Calu3 (cell line): ENCODE results near the gene MOSPD3. TPM values are rescaled to one million over a fixed set of nuclear protein-coding genes. Genes with fewer than 3 reads are reported as not detected.

Experiments
- BruUV-seq: library from RNA; stranded (reverse); fragments of 400-500 nt; replicated peaks from 2 replicates; lab custom pipeline; 2021; lab: Mats Ljungman, UMichigan
- CTCF ChIA-PET: fragments of 300-600 bp; sonication (Branson Sonifier 250); formaldehyde crosslinking; loops from one replicate; lab custom pipeline; 2022; ENCODE audit warnings: antibody characterized with exemption; lab: Charles Lee
- DNase-seq: peaks from one replicate; pipeline ENCODE4 v3.0.0; 2022
- H3K27ac Mint-ChIP-seq: one replicate; pipeline ENCODE4 v1.8.0; 2022; ENCODE audit warnings: mixed read lengths; ENCODE audit not compliant: unreplicated experiment
- H3K27me3 Mint-ChIP-seq: one replicate; pipeline ENCODE4 v1.8.0; 2022; ENCODE audit warnings: mixed read lengths; ENCODE audit not compliant: unreplicated experiment
- H3K36me3 Mint-ChIP-seq: one replicate; pipeline ENCODE4 v1.8.0; 2022; ENCODE audit warnings: mild to moderate bottlenecking, moderate library complexity, mixed read lengths; ENCODE audit not compliant: insufficient read depth, unreplicated experiment
- H3K4me1 Mint-ChIP-seq: one replicate; pipeline ENCODE4 v1.8.0; 2022; ENCODE audit warnings: mild to moderate bottlenecking, low read depth, mixed read lengths; ENCODE audit not compliant: unreplicated experiment
- H3K4me3 Mint-ChIP-seq: one replicate; pipeline ENCODE4 v1.8.0; 2022; ENCODE audit warnings: mild to moderate bottlenecking, low read depth, moderate library complexity, mixed read lengths; ENCODE audit not compliant: unreplicated experiment
- H3K9me3 Mint-ChIP-seq: one replicate; pipeline ENCODE4 v1.8.0; 2022; ENCODE audit warnings: low read depth, mixed read lengths; ENCODE audit not compliant: unreplicated experiment
- intact Hi-C: fragments of 100-400 bp; cut with micrococcal nuclease; formaldehyde crosslinking; loops from one replicate; pipeline ENCODE4 v1.10.0; 2022; ENCODE audit not compliant: unreplicated experiment
- total RNA-seq: library from RNA; stranded (reverse); gene quantifications from 2 replicates; pipeline ENCODE4 v1.2.3, GENCODE V29; 2022
- TF ChIP-seq, protein P1 (sequence below): fragments of 200-600 bp; IDR thresholded peaks from one replicate; pipeline ENCODE4 v1.8.0; 2022; ENCODE audit warnings: antibody characterized with exemption; ENCODE audit not compliant: unreplicated experiment

Gene MOSPD3
- total RNA-seq, 1 experiment from 2014 or later = 11.7 TPM

DNA sequence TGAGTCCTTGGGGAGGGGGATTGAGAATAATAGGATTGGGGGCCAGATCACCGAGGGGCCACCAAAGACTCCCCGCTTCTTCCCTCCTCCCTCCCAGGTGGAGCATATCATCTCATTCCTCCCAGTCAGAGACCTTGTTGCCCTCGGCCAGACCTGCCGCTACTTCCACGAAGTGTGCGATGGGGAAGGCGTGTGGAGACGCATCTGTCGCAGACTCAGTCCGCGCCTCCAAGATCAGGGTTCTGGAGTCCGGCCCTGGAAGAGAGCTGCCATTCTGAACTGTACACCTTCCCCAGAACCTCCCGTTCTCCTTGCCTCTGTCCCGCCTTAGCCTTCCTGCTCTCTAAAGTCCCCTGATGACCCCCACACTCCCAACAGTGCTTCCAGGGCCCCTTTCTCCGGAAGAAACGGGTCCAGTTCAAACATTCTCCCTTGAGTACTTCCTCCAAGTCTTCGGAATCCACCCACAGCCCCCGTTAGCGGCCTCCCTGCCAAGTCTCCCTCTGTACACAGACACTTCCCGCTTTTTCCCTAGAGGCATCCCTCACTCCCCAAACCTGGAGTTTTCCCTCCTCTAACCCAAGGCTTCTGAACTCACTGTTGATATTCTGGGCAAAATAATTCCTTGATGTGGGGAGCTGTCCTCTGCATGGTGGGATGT is 22.1 kb upstream of the MOSPD3 start:
- TF ChIP-seq, protein P1, sequence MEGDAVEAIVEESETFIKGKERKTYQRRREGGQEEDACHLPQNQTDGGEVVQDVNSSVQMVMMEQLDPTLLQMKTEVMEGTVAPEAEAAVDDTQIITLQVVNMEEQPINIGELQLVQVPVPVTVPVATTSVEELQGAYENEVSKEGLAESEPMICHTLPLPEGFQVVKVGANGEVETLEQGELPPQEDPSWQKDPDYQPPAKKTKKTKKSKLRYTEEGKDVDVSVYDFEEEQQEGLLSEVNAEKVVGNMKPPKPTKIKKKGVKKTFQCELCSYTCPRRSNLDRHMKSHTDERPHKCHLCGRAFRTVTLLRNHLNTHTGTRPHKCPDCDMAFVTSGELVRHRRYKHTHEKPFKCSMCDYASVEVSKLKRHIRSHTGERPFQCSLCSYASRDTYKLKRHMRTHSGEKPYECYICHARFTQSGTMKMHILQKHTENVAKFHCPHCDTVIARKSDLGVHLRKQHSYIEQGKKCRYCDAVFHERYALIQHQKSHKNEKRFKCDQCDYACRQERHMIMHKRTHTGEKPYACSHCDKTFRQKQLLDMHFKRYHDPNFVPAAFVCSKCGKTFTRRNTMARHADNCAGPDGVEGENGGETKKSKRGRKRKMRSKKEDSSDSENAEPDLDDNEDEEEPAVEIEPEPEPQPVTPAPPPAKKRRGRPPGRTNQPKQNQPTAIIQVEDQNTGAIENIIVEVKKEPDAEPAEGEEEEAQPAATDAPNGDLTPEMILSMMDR = no peak
- no peak for DNase-seq
- BruUV-seq = no TSS peak
- Mint-ChIP-seq H3K4me3 (no peak overlapping the region), H3K4me1 (no peaks in the 10 kb centered on the region), H3K27me3 (peaks cover 27% of the 10 kb centered on the region), H3K9me3 (peaks cover 2% of the 10 kb centered on the region), H3K36me3 (peaks cover 16% of the 10 kb centered on the region), H3K27ac (peak overlapping the region; percentile 36)
- CTCF ChIA-PET = no interaction called here
- intact Hi-C loops = no loop called here

DNA sequence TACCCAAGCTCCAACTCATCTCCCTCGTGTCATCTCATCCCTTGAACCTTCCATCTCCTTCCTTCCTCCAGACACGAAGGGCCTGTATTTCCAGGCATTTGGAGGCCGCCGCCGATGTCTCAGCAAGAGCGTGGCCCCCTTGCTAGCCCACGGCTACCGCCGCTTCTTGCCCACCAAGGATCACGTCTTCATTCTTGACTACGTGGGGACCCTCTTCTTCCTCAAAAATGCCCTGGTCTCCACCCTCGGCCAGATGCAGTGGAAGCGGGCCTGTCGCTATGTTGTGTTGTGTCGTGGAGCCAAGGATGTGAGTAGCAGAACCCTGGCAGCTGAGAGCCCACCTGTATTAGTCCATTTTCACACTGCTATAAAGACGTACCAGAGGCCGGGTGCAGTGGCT is 20.7 kb upstream of the MOSPD3 start:
- DNase-seq = no peak
- Mint-ChIP-seq H3K4me1 (no peaks in the 10 kb centered on the region), H3K4me3 (no peak overlapping the region), H3K36me3 (peaks cover 2% of the 10 kb centered on the region), H3K9me3 (peaks cover 2% of the 10 kb centered on the region), H3K27ac (no peak overlapping the region), H3K27me3 (peaks cover 39% of the 10 kb centered on the region)
- intact Hi-C loops = no loop called here
- CTCF ChIA-PET = no interaction called here
- TF ChIP-seq, protein P1 = no peak
- BruUV-seq = no TSS peak

DNA sequence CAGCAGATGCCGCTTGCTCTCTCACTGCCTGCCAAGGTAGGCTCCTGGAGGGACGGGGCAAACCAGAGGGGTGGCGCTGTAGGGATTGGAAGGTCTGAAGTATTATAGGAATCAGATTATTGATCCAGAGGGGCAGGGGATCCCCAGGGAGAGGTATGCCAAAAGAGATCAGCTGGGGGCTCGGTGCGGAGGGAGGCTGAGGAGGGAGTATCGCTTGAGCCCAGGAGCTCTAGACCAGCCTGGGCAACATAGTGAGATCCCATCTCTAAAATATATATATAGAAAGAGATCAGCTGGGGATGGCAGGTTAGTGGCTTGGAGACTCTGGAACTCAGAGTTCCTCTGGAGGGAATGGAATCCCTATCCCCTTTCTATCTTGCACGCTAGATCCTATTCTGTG is 17.2 kb upstream of the MOSPD3 start:
- intact Hi-C loops = no loop called here

DNA sequence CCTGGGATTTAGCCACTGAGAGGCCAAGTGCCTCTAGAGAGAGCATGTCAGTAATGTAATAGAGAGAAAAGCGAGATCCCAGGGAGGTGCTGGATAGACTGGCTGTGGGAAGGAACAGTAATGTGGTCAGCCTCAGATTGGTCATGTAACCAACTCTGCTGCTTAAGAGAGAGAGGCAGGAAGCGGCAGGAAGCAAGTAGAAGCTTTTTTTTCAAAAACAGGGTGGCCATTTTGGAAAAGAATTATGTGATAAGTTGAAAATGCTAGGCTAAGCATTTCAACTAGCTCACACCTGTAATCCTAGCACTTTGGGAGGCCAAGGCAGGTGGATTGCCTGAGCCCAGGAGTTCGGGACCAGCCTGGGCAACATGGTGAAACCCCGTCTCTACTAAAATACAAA is 13.9 kb upstream of the MOSPD3 start:
- intact Hi-C loops = no loop called here
- Mint-ChIP-seq H3K27ac (no peak overlapping the region), H3K36me3 (no peaks in the 10 kb centered on the region), H3K4me3 (no peak overlapping the region), H3K4me1 (no peaks in the 10 kb centered on the region), H3K27me3 (peaks cover 15% of the 10 kb centered on the region), H3K9me3 (no peaks in the 10 kb centered on the region)
- BruUV-seq = no TSS peak
- CTCF ChIA-PET = no interaction called here
- TF ChIP-seq, protein P1 = no peak
- DNase-seq = no peak

More for the DNA sequence above, 17.2 kb upstream of the MOSPD3 start:
- Mint-ChIP-seq H3K9me3 (peaks cover 2% of the 10 kb centered on the region), H3K27me3 (peaks cover 37% of the 10 kb centered on the region), H3K4me3 (no peak overlapping the region), H3K4me1 (no peaks in the 10 kb centered on the region), H3K27ac (no peak overlapping the region), H3K36me3 (no peaks in the 10 kb centered on the region)
- BruUV-seq = no TSS peak
- DNase-seq = no peak
- TF ChIP-seq, protein P1 = no peak
- CTCF ChIA-PET = no interaction called here
